Ovary (tissue), 9 donors: ENCODE data around the gene WDR37. TPM values are rescaled to one million over a fixed set of nuclear protein-coding genes. Genes with fewer than 3 reads are reported as not detected.

Experiments
- DNase-seq, 5 donors: peaks; one replicate each; pipeline ENCODE4 v3.0.0-alpha.2; 2019 to 2020
- H3K27ac ChIP-seq, 2 donors: fragments of 200-600 bp; one replicate each; pipeline versions ENCODE4 v1.5.1 to v1.8.0; 2019 to 2022
- H3K27me3 ChIP-seq: fragments of 200-600 bp; one replicate; pipeline ENCODE4 v1.8.0; 2022
- H3K36me3 ChIP-seq: fragments of 200-600 bp; sonication (generic); one replicate; pipeline ENCODE4 v1.5.1; 2019
- H3K4me1 ChIP-seq: one replicate; pipeline ENCODE4 v1.8.1; 2013; ENCODE audit warnings: mild to moderate bottlenecking, moderate library complexity; ENCODE audit not compliant: insufficient read depth
- H3K4me3 ChIP-seq: fragments of 200-600 bp; sonication (generic); one replicate; pipeline ENCODE4 v1.5.1; 2017
- H3K9me3 ChIP-seq, 2 donors: fragments of 200-600 bp in 1 of 2; sonication (generic) in 1 of 2; one replicate each; pipeline versions ENCODE4 v1.5.1 to v1.8.1; 2013 to 2019; ENCODE audit warnings: mild to moderate bottlenecking in 1 of 2, moderate library complexity in 1 of 2
- CTCF ChIP-seq, 3 donors: fragments of 450-650 bp in 2 of 3; fragments of 200-600 bp in 1 of 3; IDR thresholded peaks; one replicate each; pipeline versions ENCODE4 v1.5.1 to v1.8.0; 2016 to 2022; ENCODE audit warnings: antibody characterized with exemption in 3 of 3, mild to moderate bottlenecking in 1 of 3
- EP300 ChIP-seq: sonication (generic); formaldehyde crosslinking; IDR thresholded peaks from one replicate; pipeline ENCODE4 v1.6.1; 2017; ENCODE audit warnings: antibody characterized with exemption
- POLR2A ChIP-seq: fragments of 450-650 bp; IDR thresholded peaks from one replicate; pipeline ENCODE4 v1.6.1; 2017; ENCODE audit warnings: antibody characterized with exemption, mild to moderate bottlenecking, moderate library complexity
- WGBS, 3 donors: extraction: QIAGEN DNeasy Blood & Tissue Kit in 1 of 3; methylation state at CpG; one replicate each; pipeline versions ENCODE4 v1.1.5 to v1.1.7; 2013 to 2017; 5-methylcytosine and 5-hydroxymethylcytosine counted together
- intact Hi-C, 4 donors: fragments of 100-400 bp; cut with DNase I; formaldehyde crosslinking; loops; one replicate each; pipeline versions ENCODE4 v1.11.0 to v1.15.1; 2022 to 2023
- polyA plus RNA-seq, 2 donors: library from polyadenylated mRNA; stranded (reverse); fragments of 200-250 nt in 1 of 2; fragments of 350-450 nt in 1 of 2; fragmentation: Illumina TruSeq in 1 of 2; extraction: RNeasy Lipid Tissue Mini Kit (QIAGEN cat#74804) in 1 of 2; gene quantifications; one replicate each; pipeline ENCODE4 v1.2.3, GENCODE V29; 2013 to 2014
- total RNA-seq, 7 donors: library from RNA; depleted of rRNA in 2 of 7; stranded (reverse); fragments of >200 nt in 2 of 7; fragmentation: NEBNext Ultra II Directional in 3 of 7; extraction: Animal tissue kit (Norgen Biotek cat#: 25700) in 3 of 7; gene quantifications; one replicate each; pipeline versions ENCODE4 v1.1.0 to v1.2.4, GENCODE V29; 2016 to 2023
- donor health status: DM: no; HTN: no; CAD: no; lungs with moderate emphysema.
- donor health status: DM: no; HTN: no; CAD: no.
- donor health status: Bipolar disorder and iron deficiency.
- donor health status: DM: yes; HTN: yes; CAD: no.
- donor health status: DM: no; HTN: no; CAD: no.
- donor health status: DM: yes; HTN: yes; CAD: no.

WDR37 gene
- total and polyA plus RNA-seq, 9 donors, result 6.6 to 20.0 (median 14.8) TPM

DNA sequence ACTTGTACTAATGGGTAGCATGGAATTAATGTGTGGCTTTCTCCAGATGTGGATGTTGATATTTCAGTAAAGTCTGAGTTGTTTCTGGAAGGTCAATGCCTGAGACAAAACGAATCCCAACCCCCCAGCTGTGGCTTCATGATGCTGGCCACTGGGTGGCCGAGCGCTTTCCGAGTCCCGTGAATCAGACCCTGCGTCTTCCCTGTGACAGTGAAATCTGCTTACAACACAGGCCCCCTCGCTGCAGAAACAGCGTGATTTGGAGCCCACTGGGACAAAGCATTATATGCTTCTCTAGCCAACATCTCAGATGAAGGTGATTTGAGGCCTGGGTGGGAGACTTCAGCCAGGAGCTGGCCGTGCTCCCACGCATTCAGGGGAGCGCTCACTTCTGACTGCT, 124.7 kb downstream of the WDR37 start:
- no peaks in the 10 kb centered on the region for H3K9me3 ChIP-seq
- H3K4me1 ChIP-seq, result no peaks in the 10 kb centered on the region
- H3K27me3 ChIP-seq, result no peaks in the 10 kb centered on the region
- H3K27ac ChIP-seq, result no peak overlapping the region
- TF ChIP-seq EP300 (no peak), CTCF (IDR thresholded peaks at IDR 0.05) (no peak), POLR2A (no peak)
- H3K36me3 ChIP-seq, result no peaks in the 10 kb centered on the region
- intact Hi-C loops, result no loop called here
- 32 to 45% (median 39%) methylated on average over 11 of the region's 11 CpGs for WGBS, 3 donors
- DNase-seq, result no peak
- H3K4me3 ChIP-seq, result no peak overlapping the region

Other genes with a start within 250 kb of the WDR37 start
- 10 to 100 TPM; 32.9 to 77.8 (median 56.2) TPM for gene LARP4B, start 124.7 kb upstream of the WDR37 start, total RNA-seq
- gene LARP4B, start 124.7 kb upstream of the WDR37 start, polyA plus RNA-seq, result 10 to 100 TPM; 14.4 to 21.1 TPM
- gene GTPBP4, start 68.0 kb upstream of the WDR37 start, total RNA-seq, result 10 to 100 TPM; 17.9 to 44.7 (median 30.5) TPM
- gene GTPBP4, start 68.0 kb upstream of the WDR37 start, polyA plus RNA-seq, result 10 to 100 TPM; 18.4 to 32.7 TPM
- not detected for gene IDI2, start 30.5 kb upstream of the WDR37 start, total RNA-seq
- not detected for gene IDI2, start 30.5 kb upstream of the WDR37 start, polyA plus RNA-seq
- 10 to 100 TPM; 17.3 to 99.0 (median 24.4) TPM for gene IDI1, start 7.3 kb upstream of the WDR37 start, total RNA-seq
- 10 to 100 TPM; 20.3 to 53.0 TPM for gene IDI1, start 7.3 kb upstream of the WDR37 start, polyA plus RNA-seq